ENCODE results near the gene GRAP2.

GRCh38 chr22:39947220-39948216 is 46.6 kb downstream of the GRAP2 start:
- TF ChIP-seq POLR2A (IDR thresholded peaks at IDR 0.05; ENCODE audit: low read length) = no peak
- no peak for TF ChIP-seq GATA1 (IDR thresholded peaks at IDR 0.05; ENCODE audit: low read depth, low read length)

Data from erythroblast (primary cell).